GM12892 (cell line): Measurements from ENCODE around the gene MOV10L1.

Experiments
- POLR2A ChIP-seq: IDR thresholded peaks from 2 replicates; pipeline ENCODE4 v1.6.1; 2011; ENCODE audit warnings: low read depth, low read length, control low read depth
- TAF1 ChIP-seq: IDR thresholded peaks from 2 replicates; pipeline ENCODE4 v1.6.1; 2011; ENCODE audit warnings: low read depth, mild to moderate bottlenecking, control low read depth, low read length, borderline replicate concordance

GRCh38 chr22:50211147-50211546 lies 121.3 kb downstream of the MOV10L1 start:
- no peak for TF ChIP-seq POLR2A
- no peak for TF ChIP-seq TAF1
